ENCODE data around the gene JSRP1. TPM values are rescaled to one million over a fixed set of nuclear protein-coding genes. Genes with fewer than 3 reads are reported as not detected.

The JSRP1 gene
- total RNA-seq, 4 donors from 2014 or later: not detected

- H3K27ac ChIP-seq: no peak overlapping the region
- TF ChIP-seq, protein P1, sequence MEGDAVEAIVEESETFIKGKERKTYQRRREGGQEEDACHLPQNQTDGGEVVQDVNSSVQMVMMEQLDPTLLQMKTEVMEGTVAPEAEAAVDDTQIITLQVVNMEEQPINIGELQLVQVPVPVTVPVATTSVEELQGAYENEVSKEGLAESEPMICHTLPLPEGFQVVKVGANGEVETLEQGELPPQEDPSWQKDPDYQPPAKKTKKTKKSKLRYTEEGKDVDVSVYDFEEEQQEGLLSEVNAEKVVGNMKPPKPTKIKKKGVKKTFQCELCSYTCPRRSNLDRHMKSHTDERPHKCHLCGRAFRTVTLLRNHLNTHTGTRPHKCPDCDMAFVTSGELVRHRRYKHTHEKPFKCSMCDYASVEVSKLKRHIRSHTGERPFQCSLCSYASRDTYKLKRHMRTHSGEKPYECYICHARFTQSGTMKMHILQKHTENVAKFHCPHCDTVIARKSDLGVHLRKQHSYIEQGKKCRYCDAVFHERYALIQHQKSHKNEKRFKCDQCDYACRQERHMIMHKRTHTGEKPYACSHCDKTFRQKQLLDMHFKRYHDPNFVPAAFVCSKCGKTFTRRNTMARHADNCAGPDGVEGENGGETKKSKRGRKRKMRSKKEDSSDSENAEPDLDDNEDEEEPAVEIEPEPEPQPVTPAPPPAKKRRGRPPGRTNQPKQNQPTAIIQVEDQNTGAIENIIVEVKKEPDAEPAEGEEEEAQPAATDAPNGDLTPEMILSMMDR (IDR thresholded peaks at IDR 0.05): no peak
- TF ChIP-seq POLR2A (IDR thresholded peaks at IDR 0.05): no peak
- H3K4me1 ChIP-seq: no peaks in the 10 kb centered on the region
- no peaks in the 10 kb centered on the region for H3K9me3 ChIP-seq
- DNase-seq: no peak
- H3K36me3 ChIP-seq: peaks cover 0 to 54% (median 0%) of the 10 kb centered on the region in 3 donors
- no peaks in the 10 kb centered on the region for H3K27me3 ChIP-seq
- H3K4me3 ChIP-seq: no peak overlapping the region
Measured at GRCh38 chr19:2202366-2202765, 53.9 kb downstream of the JSRP1 start.

Small RNA genes within 50 kb of the gene (small RNA-seq; reads per million reads assigned to genes)
- 0.23 to 0.64 reads per million in 2 donors for gene MIR1227

Other genes starting within 250 kb of the JSRP1 start
- gene BTBD2, start 240.7 kb downstream of the JSRP1 start, total RNA-seq: 100 to 1,000 TPM in 1 of 4 donors, 10 to 100 TPM in 3; 57.8 to 114 (median 76.0) TPM
- gene MKNK2, start 205.2 kb downstream of the JSRP1 start, total RNA-seq: 100 to 1,000 TPM; 119 to 253 (median 192) TPM
- 10 to 100 TPM; 32.6 to 55.3 (median 35.1) TPM for gene MOB3A, start 160.1 kb downstream of the JSRP1 start, total RNA-seq
- gene IZUMO4, start 159.5 kb downstream of the JSRP1 start, total RNA-seq: 1 to 10 TPM; 1.3 to 9.9 (median 3.8) TPM
- 100 to 1,000 TPM; 104 to 136 (median 122) TPM for gene AP3D1, start 104.9 kb downstream of the JSRP1 start, total RNA-seq
- 100 to 1,000 TPM in 1 of 4 donors, 10 to 100 TPM in 3; 67.8 to 167 (median 74.0) TPM for gene DOT1L, start 92.5 kb downstream of the JSRP1 start, total RNA-seq
- gene PLEKHJ1, start 20.1 kb downstream of the JSRP1 start, total RNA-seq: 100 to 1,000 TPM; 156 to 298 (median 227) TPM
- gene SF3A2, start 19.6 kb downstream of the JSRP1 start, total RNA-seq: 100 to 1,000 TPM in 1 of 4 donors, 10 to 100 TPM in 3; 38.7 to 133 (median 72.3) TPM
- 1 to 10 TPM in 2 of 4 donors, under 1 TPM in 1, not detected in 1; 0.95 to 4.7 (median 1.6) TPM for gene AMH, start 7.1 kb downstream of the JSRP1 start, total RNA-seq
- gene PEAK3, start 25.8 kb upstream of the JSRP1 start, total RNA-seq: 1 to 10 TPM; 1.2 to 5.8 (median 2.6) TPM
- gene LINGO3, start 51.7 kb upstream of the JSRP1 start, total RNA-seq: 1 to 10 TPM in 1 of 4 donors, under 1 TPM in 1, not detected in 2; 0.54 to 5.0 TPM
- gene LSM7, start 72.2 kb upstream of the JSRP1 start, total RNA-seq: 100 to 1,000 TPM in 2 of 4 donors, 10 to 100 TPM in 2; 59.8 to 152 (median 109) TPM
- gene SPPL2B, start 72.3 kb upstream of the JSRP1 start, total RNA-seq: 100 to 1,000 TPM; 196 to 448 (median 270) TPM
- 1 to 10 TPM in 1 of 4 donors, under 1 TPM in 2, not detected in 1; 0.54 to 2.5 (median 0.85) TPM for gene TMPRSS9, start 103.8 kb upstream of the JSRP1 start, total RNA-seq
- gene TIMM13, start 171.2 kb upstream of the JSRP1 start, total RNA-seq: 10 to 100 TPM; 28.1 to 44.4 (median 44.0) TPM
- 10 to 100 TPM; 21.0 to 52.8 (median 21.4) TPM for gene LMNB2, start 200.5 kb upstream of the JSRP1 start, total RNA-seq
- gene GADD45B, start 219.7 kb upstream of the JSRP1 start, total RNA-seq: 100 to 1,000 TPM in 1 of 4 donors, 10 to 100 TPM in 3; 35.5 to 278 (median 54.9) TPM